ENCODE results near the gene S100A5.
"Not testable (repeated sequence)": the region's sequence is repeated elsewhere in the genome, so short reads cannot be mapped to it uniquely, and the experiment has no call there.

Gene S100A5

DNA sequence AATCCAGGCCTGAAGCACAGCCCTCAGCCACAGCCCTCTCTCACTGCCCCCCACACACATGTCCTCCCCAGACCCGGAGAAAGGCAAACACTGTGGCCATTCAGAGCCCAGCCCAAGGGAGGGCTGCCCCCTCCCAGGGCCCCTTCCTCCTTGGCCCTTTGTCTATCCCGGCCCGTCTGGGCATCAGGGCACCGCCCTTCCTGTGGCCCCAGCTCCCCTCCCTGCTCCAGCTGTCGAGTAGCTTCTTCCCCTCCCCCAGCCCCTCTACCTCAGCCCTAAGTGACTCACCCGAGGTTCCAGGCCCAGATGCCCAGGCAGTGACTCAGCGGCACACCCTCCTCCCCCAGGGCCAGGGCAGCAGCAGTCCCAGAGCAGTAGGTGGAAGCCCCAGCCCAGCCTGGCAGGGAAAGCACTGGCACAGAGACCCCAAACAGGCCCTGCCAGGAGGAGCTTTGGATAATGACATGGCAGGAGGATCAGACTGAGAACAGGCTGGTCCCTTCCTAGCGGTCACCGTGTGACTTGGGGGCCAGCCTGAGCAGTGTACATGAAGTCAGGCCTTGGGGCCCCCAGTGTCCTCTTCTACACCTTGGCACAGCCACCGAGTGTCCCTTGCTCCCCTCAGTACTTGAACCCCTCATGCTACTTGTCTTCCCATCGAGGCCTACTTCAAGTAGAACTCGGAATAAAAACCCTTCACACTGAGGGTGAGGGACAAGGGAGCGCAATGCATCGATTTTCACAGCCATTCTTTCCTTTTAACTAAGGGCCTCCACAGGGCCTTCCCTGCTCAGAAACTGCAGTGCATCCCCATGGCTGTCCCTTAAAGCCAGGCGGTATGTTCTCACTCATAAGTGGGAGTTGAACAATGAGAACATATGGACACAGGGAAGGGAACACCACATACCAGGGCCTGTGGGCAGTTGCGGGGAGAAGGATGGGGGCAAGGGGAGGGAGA, 26.0 kb upstream of the S100A5 start:
- DNase-seq: peak; percentile 89

DNA sequence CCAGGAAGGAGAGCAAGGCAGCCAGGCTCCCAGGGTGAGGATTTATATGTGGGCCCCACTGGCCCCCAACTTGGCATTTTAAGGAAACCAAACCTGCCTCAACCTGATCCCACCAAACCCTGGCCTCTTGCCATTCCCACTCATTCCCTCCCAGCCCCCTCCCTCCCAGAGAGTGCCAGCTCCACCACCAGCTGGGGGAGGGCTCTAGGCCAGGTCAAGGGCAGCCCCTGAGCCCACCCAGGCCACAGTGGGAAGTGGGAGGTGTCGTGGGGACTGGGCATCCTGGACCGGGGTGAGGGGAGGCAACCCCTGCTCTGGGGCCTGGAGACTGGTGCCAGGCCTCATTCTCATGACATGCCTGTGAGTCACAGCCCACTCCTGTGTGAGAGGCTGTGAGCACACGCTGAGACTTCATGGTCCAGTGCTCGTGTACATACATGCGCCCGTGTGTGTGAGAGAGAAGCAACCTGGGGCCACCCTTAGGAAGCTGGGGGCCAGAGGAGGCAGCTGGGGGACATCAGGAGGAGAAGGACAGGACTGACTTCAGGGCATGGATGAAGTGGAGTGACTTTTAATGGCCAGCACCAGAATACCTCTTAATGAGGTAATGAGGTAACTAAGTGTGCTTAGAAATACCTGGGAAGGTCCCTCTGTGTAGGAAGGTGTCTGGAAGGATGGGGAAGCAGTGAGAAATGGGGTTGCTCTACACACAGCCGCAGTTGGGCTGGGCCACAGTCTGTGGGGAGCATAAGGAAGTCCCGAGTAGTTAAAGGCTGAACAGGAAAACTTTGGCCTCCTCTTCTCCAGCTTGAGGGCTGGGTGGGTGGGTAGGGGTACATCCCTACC, 25.0 kb upstream of the S100A5 start, which contains the start of gene S100A2:
Gene S100A2 (minus strand): TSS at position 316 of the 846 bp plus-strand sequence. CDS start 1,967 bp downstream, outside the sequence.
- DNase-seq: peak; percentile 51

DNA sequence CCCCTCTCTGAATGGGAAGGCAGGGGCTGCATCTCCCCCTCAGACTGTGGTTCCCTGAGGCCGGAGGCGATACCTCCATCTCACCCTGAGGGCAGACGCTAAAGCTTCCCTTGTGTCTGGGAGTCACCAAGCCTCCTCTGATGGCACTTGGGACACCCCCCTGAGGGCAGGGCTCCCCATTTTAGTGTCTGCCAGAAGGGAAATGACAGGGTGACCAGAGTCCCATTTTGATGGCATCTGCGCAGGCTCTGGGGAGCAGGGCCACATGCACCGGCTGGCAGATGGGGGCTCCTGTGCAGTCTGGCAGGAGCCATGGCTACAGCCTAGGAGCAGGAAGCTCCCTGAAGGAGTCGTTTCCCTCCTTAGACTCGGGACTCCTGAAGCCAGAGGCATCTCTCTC, 23.3 kb upstream of the S100A5 start:
- DNase-seq: no peak

DNA sequence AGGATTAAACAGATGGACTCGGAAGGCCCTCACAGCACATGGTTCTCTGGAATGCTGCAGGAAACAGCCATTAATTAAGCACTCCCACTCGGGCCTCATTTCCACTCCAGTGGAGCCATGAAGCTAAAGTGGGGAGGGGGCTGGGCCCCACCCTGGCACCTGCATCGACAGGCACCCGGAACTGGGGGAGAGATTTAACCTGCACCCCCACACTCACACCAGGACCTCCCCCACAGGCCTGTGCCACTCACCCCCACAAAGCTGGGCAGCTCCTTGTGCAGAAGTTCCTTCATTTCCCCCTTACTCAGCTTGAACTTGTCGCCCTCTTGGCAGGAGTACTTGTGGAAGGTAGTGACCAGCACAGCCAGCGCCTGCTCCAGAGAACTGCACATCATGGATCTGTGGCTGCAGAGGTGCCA, 22.8 kb upstream of the S100A5 start:
- no peak for DNase-seq

DNA sequence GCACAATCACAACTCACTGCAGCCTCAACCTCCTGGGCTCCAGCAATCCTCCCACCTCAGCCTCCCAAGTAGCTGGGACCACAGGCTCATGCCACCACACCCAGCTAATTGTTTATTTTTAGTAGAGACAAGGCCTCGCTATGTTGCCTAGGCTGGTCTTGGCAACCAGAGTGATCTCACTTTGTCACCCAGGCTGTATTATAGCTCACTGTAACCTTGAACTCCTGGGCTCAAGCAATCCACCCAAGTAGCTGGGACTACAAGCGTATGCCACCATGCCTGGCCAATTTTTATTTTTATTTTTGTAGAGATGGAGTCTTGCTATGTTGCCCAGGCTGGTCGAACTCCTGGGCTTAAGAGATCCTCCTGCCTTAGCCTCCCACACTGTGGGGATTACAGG, 21.3 kb upstream of the S100A5 start:
- DNase-seq: not testable (repeated sequence)

DNA sequence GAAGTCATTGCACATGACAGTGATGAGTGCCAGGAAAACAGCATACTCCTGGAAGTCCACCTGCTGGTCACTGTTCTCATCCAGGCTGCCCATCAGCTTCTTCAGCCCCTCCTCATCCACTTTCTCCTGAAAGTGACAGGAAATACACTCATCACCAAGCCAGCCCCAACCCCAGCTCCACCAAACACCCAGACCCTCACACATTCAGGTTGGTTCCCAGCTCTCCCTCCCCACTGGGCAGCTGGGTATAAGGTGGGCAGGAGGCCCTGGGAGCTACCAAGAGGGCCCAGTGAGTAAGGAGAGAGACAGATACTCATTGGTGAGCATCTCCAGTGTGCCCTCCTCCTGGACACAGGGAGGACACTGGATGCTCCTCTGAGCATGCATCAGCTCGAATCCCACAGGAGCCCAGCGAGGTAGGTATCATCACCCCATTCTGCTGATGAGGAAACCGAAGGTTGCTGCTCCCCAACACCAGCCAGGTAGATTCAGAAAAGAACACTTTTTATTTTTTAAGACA, 20.8 kb upstream of the S100A5 start:
- no peak for DNase-seq

DNA sequence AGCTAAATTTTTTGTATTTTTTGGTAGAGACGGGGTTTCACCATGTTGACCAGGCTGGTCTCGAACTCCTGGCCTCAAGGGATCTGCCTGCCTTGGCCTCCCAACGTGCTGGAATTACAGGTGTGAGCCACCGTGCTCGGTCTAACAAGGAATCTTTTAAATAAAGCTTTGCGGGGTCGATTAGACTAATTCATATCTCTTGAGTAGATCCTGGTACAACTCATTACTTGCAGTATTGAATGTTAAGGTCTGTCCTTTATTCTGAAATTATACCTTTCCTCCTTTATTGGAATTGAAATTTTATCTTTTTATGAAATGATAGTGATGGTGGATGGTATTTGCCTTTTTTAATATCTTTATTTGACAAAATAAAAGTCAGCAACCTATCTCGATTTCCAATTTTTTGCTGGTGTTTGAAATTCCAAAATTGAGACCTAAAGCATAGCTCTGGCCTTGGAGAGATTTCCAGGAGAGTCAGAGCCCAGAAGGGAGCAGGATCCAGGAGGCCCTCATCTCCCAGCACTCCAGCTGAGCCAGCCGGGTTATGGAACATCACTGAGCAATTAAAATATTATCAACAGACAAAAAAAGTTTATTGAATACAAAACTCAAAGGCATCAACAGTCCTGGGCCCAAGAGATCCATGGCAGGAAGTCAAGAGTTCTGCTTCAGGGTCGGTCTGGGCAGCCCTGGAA, 20.2 kb upstream of the S100A5 start:
- no peak for DNase-seq

DNA sequence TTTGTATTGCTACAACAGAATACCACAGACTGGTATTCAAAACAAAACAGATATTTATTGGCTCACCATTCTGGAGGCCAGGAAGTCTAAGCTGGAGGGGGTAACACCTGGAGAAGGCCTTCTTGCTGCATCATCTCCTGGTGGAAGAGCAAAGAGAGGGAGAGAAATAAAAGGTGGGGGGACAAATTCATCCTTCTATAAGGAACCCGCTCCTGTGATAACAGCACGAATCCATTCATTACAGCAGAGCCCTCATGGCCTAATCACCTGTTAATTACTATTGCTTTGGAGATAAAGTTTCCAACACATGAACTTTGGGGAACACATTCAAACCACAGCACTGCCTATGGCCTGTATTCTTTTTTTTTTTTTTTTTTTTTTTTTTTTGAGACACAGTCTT, 19.5 kb upstream of the S100A5 start:
- no peak for DNase-seq

DNA sequence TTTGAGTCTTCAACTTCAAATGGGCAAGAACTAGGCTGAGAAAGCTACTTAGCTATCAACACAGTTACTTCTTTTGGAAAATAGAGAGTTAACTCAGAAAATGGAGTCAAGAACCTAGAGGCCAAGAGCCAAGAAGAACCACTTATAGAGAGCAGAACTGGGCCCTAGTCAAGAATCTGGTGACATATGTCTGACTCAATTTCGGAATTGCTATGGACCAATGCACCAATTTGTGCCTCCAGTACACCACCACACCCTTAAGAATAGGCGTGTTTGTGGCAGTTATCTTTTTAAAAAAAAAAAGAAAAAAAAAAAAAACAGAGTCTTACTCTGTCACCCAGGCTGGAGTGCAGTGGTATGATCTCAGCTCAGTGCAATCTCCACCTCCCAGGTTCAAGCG, 17.1 kb upstream of the S100A5 start:
- no peak for DNase-seq

DNA sequence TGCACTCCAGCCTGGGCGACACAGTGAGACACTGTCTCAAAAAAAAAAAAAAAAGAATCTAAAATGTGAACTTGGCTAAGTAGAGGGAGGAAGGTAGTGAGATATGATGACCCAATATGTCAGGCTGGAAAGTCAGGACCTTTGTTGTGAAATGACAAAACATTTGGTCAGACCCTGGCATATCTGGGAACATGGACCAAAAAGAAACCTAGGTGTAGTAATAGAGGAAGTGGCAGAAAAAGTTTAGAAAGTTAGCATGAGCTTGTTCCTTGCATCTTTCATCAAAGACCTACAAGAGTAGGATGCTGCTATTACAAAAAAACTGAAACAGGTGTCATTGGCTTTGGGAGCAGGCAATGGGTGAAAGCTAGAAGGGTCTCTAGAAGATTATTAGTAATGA, 15.6 kb upstream of the S100A5 start:
- no peak for DNase-seq

DNA sequence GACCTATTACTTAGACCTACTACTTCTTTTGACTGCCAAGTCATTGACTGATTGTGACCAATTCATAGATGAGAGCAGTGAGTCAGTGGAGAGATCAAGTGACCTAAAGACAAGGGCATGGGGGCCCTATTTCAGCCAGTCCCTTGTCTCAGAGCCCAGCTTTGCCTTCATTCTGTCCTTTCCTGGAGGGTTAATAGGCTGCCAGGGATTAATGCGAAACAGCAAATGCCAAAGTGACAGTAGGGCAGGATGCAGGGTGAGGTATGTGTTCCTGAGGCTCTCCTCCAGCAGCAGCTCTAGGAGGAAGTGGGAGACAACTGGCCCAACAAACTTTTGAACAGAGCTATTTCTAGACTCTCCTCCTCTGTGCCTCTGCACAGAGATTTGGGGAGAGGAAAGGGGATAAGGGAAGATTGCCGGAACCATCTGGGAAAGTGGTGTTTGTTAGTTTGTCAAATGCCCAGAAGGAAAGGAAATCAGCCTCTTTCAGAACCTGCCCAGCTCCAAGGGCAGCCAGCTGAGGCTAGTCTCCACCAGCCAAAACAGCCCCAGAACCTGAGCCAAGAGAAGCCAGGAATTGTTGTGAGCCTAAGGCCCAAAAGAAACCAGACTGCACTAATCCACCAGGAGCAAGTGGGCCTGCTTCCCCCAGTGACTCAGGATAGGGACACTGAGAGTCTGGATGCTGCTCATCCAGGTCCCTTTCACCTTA, 13.3 kb upstream of the S100A5 start:
- no peak for DNase-seq

DNA sequence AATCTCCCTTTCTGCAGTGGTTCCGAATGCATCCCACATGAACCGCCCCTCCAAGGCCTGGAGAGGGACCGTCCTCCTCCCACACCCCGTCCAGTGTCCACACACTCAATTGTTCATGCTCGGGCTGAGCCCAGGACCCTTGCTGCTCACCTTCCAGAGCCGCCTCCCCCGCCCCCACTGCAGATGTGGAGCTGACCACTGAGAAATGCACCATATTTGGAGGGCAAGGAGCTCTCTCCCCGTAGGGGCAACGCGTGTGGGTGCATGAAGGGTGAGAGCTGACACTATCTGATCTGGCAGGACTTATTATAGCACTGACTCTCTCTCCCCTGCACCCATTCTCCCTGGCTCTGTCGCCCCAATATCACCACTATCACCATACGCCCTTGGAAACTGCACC, 12.4 kb upstream of the S100A5 start:
- no peak for DNase-seq

DNA sequence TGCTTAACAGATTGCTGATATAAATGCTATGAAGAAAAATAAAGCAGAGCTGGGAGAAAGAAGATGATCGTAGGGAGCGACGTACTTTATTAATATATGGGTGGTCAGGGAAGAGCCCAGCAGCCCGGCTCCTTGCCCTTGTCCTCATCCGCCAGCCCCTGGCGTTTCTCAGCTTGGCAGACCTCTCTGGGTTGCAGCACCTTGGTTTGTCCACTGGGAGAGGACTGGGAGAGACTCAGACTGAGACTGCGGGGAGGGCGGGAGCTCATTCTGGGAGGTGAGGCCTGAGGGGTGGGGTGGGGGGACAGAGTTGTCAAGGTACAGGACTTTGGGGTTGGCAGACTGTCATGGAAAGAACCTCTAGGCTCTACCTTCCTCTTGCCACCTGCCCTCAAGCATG, 11.6 kb upstream of the S100A5 start:
- DNase-seq: no peak

DNA sequence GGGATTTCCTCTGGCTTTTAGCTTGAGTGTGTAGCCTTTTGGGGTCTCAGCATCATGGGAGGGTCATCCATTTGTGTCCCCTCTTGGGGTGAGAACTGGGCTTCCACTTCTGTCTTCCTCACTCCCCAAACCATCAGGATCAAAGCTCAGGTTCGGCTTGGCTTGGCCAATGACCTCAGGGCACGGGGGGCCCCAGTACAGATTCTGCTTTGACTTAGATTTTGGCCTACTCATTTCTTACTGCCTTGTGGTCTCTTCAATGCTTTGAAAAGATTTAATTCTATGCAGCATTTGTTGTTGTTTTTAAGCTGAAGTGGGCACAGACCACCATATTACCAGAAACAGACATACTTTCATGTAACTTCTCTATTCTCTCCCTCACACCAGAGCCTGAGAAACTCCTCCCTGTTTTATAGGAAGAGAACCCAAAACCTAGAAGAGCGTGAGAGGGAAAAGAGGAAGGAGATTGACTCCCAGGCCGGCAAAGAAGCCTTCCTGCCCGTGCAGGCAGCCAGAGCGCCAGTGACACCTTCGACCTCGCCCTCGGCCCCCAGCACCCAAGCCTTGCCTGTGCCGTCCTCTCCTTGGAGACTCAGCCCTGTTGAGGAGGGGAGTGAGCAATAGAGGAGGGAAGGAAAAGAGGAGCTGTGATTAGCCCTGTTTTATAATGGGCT, 10.2 kb upstream of the S100A5 start:
- no peak for DNase-seq

DNA sequence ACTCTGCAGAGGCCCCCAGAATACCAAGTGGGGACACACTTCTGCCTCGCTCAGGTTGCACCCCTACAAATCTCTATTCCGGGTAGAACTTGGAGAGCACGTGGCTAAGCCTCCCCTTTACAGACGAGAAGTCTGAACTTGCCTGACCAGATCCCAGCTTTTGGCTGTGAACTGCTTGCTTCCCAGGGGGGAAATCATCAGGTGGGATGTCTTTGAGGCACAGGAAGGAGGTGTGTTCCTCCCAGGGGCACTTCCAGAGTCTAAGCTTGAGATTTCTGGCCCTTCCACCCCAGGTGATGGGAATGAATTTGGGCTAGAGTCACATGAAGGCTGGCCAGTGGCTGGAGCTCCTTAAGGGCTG, 9.6 kb upstream of the S100A5 start:
- no peak for DNase-seq

DNA sequence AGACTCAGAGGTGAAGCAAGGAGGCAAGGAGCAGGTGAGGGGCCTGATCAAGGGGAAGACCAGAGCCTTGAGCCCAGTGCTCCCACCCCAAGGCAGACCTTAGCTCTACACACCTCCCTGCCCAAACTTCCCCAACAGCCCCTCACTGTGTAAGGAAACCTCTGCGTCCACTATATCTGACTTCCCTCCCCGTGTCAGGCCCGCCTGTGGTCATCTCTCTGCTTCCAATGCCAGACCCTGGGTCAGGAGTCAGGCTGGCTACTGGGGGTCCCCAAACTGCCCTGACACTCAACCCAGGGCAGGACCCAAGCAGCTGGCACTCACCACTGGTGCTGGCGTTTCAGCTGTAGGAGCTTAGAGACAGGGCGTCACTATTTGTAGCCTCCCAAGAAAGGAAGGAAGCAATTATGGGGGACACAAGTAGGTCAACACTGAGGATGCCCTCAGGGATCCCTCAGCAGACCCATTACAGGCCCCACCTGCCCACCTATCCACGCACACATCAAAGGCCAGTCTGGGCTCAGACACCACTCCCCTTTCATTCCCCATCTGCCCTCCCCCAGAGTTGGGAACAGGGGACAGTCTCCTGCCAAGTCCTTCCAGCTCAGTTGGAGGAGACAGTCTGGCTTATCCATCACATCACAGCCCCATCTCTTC, 9.1 kb upstream of the S100A5 start:
- DNase-seq: no peak

DNA sequence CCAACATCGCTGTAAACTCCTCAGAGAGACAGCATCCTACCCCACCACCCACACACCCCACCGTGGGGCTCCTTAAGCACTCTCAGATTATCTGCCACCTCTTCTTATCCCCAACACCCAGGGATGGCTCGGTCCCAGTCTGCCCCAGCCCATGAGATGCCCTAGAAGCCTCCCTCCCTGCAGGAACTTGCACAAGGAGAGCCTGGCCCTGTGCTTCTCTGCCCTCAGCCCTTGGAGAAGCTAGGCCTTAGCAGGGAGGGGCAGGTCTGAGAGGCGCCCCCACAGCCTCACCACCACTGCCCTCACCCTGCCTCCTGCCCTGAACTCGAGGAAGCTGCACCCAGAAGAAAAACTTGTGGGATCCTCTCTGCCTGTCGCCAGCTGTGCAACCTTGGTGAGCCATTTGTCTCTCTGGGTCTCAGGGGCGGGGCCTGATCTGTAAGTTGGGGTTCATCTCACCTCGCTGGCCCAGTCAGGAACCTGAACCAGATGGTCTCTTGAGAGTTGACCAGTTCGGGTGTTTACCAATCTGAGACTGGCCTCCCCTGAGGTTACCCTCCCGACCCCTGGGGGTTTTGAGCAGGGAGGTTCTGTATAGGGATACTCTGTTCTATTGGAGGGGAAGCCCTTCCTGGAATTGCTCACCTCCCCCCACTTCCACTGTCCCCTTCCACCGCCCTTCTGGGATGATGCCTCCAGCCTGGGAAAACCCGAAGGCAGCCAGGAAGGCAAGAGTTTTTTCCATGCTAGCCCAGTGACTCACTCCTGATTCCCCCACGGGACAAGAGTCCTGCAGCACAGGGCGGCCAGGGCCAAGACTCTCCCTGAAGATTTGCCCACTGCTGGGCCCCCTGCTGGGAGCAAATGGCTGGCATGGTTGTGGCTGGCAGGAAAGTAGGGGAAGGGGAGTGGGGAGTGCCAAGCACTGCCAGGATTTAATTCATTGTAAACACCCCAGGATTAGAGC, 8.3 kb upstream of the S100A5 start, which contains the start of gene S100A3:
Gene S100A3 (minus strand): TSS at position 537 of the 967 bp plus-strand sequence. CDS start 773 bp downstream, outside the sequence.
- DNase-seq: no peak

DNA sequence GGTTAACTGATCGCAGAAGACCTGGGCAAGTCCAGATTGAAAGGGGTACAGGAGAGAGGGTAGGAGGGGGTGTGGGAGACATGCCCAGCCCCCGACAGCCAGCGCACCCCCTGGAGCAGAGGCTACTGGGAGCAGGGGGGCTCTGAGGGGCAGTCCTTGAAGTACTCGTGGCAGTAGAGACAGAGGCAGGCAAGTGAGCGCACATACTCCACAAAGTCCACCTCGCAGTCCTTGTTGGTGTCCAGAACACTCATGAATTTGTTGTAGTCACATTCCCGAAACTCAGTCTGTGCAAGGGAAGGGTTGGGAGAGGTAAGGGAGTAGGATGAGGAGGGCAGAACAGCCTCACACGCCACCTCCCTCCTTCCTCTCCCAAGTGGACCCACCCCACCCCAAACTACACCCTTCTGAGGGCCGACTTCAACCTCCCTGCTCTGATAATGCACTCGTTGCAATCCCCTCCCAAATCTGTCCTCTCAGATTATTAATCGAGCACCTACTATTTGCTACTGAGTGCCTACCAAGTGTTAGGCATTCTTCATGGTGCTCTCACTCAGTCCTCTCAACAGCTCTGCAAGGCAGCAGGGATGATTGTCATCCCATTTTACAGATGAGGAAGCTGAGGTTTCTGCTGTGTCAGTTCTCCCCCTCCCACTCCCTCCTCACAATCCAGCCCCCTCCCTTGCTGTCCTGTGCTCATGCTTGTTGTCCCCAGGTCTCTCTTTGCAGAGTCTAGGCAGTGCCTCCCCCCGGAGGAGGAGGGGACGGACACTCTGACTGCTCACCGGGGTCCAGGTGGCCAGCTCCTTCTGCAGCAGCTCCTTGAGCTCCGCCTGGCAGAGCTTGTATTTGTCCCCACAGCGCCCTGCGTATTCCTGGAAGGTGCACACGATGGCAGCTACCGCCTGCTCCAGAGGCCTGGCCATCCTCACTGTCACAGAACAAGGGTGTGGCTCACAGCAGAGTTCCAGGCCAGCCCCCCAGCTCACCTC, 7.1 kb upstream of the S100A5 start:
- DNase-seq: no peak
